IMR-90 (cell line): Measurements from ENCODE around the gene PPIL3.

Experiments
- MXI1 ChIP-seq: IDR thresholded peaks from 2 replicates; pipeline ENCODE4 v1.6.1; 2012; ENCODE audit warnings: low read depth, mild to moderate bottlenecking, low read length, moderate library complexity, borderline replicate concordance
- POLR2A ChIP-seq: IDR thresholded peaks from 2 replicates; pipeline ENCODE4 v1.6.1; 2012; ENCODE audit warnings: mild to moderate bottlenecking, low read depth, low read length
- RCOR1 ChIP-seq: IDR thresholded peaks from 2 replicates; pipeline ENCODE4 v1.6.1; 2012; ENCODE audit warnings: mild to moderate bottlenecking, low read length, improper control_type of control experiment; ENCODE audit not compliant: insufficient replicate concordance
- TF ChIP-seq, protein P1 (sequence below): conservative IDR thresholded peaks from 2 replicates; pipeline ENCODE4 v1.5.1; 2012; ENCODE audit warnings: mild to moderate bottlenecking, low read depth, low read length, improper control_type of control experiment
- TF ChIP-seq, protein P2 (sequence below): fragments of 150-350 bp; IDR thresholded peaks from 2 replicates; pipeline ENCODE4 v1.6.1; 2017; ENCODE audit warnings: mild to moderate bottlenecking, antibody characterized with exemption, low read length, low read depth

DNA sequence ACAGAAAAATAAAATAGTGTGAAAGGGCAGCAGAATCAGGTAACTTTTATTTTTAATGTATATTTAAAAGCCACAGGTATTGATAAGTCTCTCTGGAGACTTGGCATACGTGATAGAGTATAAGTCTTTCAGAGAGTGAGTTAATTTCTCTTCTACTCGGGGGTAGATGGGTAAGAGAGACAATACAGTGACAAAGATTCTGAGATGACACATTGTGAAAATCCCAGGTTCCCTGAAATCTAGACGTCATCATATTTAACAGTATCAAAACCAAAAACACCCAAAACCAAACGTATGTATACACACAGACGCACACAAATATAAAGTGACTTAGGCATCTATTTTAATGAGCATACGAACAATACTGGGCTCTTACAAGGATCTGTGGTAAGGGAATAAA, 33.6 kb upstream of the PPIL3 start:
- TF ChIP-seq, protein P1, sequence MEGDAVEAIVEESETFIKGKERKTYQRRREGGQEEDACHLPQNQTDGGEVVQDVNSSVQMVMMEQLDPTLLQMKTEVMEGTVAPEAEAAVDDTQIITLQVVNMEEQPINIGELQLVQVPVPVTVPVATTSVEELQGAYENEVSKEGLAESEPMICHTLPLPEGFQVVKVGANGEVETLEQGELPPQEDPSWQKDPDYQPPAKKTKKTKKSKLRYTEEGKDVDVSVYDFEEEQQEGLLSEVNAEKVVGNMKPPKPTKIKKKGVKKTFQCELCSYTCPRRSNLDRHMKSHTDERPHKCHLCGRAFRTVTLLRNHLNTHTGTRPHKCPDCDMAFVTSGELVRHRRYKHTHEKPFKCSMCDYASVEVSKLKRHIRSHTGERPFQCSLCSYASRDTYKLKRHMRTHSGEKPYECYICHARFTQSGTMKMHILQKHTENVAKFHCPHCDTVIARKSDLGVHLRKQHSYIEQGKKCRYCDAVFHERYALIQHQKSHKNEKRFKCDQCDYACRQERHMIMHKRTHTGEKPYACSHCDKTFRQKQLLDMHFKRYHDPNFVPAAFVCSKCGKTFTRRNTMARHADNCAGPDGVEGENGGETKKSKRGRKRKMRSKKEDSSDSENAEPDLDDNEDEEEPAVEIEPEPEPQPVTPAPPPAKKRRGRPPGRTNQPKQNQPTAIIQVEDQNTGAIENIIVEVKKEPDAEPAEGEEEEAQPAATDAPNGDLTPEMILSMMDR = no peak
- TF ChIP-seq POLR2A = no peak
- no peak for TF ChIP-seq RCOR1
- TF ChIP-seq, protein P2, sequence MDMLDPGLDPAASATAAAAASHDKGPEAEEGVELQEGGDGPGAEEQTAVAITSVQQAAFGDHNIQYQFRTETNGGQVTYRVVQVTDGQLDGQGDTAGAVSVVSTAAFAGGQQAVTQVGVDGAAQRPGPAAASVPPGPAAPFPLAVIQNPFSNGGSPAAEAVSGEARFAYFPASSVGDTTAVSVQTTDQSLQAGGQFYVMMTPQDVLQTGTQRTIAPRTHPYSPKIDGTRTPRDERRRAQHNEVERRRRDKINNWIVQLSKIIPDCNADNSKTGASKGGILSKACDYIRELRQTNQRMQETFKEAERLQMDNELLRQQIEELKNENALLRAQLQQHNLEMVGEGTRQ = no peak
- TF ChIP-seq MXI1 = no peak
